Immature natural killer cell (primary cell): ENCODE data around the gene RBM45. TPM values are rescaled to one million over a fixed set of nuclear protein-coding genes. Genes with fewer than 3 reads are reported as not detected.

ENCODE experiments used
- DNase-seq, 3 donors: peaks; one replicate each; pipeline ENCODE4 v3.0.0; 2022; ENCODE audit warnings: mixed read lengths in 1 of 3
- H3K27ac Mint-ChIP-seq, 6 donors: one replicate each; pipeline ENCODE4 v1.8.0; 2020; ENCODE audit warnings: mixed read lengths in 6 of 6, mild to moderate bottlenecking in 5 of 6, inconsistent platforms in 4 of 6, moderate library complexity in 3 of 6
- H3K27me3 Mint-ChIP-seq, 3 donors: one replicate each; pipeline ENCODE4 v1.8.0; 2020 to 2021; ENCODE audit warnings: low read depth in 3 of 3, mild to moderate bottlenecking in 3 of 3, mixed read lengths in 3 of 3, moderate library complexity in 3 of 3, inconsistent platforms in 1 of 3
- H3K36me3 Mint-ChIP-seq, 3 donors: one replicate each; pipeline ENCODE4 v1.8.0; 2020; ENCODE audit warnings: mixed read lengths in 3 of 3, inconsistent platforms in 2 of 3, mild to moderate bottlenecking in 2 of 3
- H3K4me1 Mint-ChIP-seq, 2 donors: one replicate each; pipeline ENCODE4 v1.8.0; 2020; ENCODE audit warnings: inconsistent platforms in 2 of 2, mild to moderate bottlenecking in 2 of 2, mixed read lengths in 2 of 2, moderate library complexity in 1 of 2
- H3K4me3 Mint-ChIP-seq, 5 donors: one replicate each; pipeline ENCODE4 v1.8.0; 2020; ENCODE audit warnings: mild to moderate bottlenecking in 5 of 5, mixed read lengths in 5 of 5, inconsistent platforms in 3 of 5, moderate library complexity in 3 of 5
- H3K9me3 Mint-ChIP-seq, 6 donors: one replicate each; pipeline ENCODE4 v1.8.0; 2020; ENCODE audit warnings: mild to moderate bottlenecking in 6 of 6, mixed read lengths in 6 of 6, inconsistent platforms in 4 of 6, moderate library complexity in 3 of 6
- polyA plus RNA-seq, 3 donors: library from polyadenylated mRNA; unstranded; fragments of 300-500 nt; fragmentation: Illumina TruSeq; gene quantifications; one replicate each; pipeline ENCODE4 v1.2.3, GENCODE V29; 2021

The RBM45 gene, protein sequence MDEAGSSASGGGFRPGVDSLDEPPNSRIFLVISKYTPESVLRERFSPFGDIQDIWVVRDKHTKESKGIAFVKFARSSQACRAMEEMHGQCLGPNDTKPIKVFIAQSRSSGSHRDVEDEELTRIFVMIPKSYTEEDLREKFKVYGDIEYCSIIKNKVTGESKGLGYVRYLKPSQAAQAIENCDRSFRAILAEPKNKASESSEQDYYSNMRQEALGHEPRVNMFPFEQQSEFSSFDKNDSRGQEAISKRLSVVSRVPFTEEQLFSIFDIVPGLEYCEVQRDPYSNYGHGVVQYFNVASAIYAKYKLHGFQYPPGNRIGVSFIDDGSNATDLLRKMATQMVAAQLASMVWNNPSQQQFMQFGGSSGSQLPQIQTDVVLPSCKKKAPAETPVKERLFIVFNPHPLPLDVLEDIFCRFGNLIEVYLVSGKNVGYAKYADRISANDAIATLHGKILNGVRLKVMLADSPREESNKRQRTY
- 10 to 100 TPM in 1 of 3 donors, 1 to 10 TPM in 2; 4.4 to 10.6 (median 7.2) TPM for polyA plus RNA-seq

DNA sequence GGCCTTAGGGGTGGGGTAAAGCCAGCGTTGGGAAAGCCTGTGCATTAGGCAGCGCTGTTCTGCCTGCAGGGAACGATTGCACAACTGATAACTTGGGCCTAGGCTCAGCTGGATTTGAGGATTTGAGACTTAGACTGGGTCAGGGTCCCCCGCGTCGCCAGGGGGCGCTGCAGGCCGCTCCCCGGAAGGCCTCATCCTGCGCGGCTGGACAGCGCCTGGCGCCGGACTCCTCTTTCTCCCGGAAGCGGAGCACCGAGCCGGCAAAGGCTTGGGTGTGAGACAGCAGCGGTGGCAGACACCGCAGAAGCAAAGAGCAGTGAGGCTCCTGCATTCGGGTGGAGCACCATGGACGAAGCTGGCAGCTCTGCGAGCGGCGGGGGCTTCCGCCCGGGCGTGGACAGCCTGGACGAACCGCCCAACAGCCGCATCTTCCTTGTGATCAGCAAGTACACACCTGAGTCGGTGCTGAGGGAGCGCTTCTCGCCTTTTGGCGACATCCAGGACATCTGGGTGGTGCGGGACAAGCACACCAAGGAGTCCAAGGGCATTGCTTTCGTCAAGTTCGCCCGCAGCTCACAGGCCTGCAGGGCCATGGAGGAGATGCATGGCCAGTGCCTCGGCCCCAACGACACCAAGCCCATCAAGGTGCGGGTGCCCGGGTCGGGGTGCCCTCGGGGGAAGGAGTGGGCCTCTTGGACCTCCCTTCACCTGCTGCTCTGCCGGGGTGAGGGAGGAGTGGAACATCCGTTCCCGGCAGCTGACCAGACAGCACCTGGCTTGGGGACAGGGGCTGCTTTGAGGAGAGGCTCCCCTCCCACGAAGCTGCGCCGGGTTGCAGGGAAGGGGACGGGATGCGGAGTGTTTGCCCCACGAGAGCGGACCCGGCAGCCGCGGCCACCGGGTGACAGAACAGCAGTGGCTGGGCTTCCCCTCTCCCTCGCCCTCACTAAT, at the start of gene RBM45:
Gene RBM45 (plus strand): TSS at position 236 of the 951 bp plus-strand sequence. CDS start 110 bp downstream, at position 346.
- Mint-ChIP-seq H3K36me3 (peaks cover 0 to 4% (median 0%) of the 10 kb centered on the region in 3 donors), H3K9me3 (no peaks in the 10 kb centered on the region), H3K27me3 (peaks cover 0 to 4% (median 2%) of the 10 kb centered on the region in 3 donors), H3K27ac (peak within 1 kb of the TSS; percentile 87 to 96 (median 93)), H3K4me1 (peaks cover 27 to 35% of the 10 kb centered on the region in 2 donors), H3K4me3 (peak within 1 kb of the TSS; percentile 90 to 96 (median 92))
- peak; percentile 86 to 89 (median 87) for DNase-seq

DNA sequence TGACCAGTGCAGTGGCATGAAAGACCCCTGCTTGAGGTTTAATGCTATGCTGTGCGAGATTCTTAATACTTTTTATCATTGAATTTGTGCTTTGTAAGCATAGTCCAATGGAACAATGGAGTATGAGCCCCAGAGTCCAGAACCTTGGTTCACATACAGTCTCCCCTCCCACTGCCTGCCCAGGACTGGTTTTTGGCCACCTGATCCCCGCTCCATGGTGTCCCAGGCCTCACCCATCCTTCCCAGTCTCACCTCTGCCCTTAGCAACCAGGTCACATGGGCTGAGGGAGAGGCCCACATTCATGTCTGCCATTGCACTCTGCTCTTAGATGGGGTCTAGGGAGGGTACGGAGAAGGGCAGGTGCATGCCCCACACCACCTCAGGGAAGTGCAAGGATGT, 45.9 kb upstream of the RBM45 start:
- Mint-ChIP-seq H3K9me3 (no peaks in the 10 kb centered on the region), H3K27me3 (peaks cover 2 to 5% (median 5%) of the 10 kb centered on the region in 3 donors), H3K4me3 (no peak overlapping the region), H3K36me3 (no peaks in the 10 kb centered on the region), H3K27ac (no peak overlapping the region), H3K4me1 (no peaks in the 10 kb centered on the region)
- no peak for DNase-seq

DNA sequence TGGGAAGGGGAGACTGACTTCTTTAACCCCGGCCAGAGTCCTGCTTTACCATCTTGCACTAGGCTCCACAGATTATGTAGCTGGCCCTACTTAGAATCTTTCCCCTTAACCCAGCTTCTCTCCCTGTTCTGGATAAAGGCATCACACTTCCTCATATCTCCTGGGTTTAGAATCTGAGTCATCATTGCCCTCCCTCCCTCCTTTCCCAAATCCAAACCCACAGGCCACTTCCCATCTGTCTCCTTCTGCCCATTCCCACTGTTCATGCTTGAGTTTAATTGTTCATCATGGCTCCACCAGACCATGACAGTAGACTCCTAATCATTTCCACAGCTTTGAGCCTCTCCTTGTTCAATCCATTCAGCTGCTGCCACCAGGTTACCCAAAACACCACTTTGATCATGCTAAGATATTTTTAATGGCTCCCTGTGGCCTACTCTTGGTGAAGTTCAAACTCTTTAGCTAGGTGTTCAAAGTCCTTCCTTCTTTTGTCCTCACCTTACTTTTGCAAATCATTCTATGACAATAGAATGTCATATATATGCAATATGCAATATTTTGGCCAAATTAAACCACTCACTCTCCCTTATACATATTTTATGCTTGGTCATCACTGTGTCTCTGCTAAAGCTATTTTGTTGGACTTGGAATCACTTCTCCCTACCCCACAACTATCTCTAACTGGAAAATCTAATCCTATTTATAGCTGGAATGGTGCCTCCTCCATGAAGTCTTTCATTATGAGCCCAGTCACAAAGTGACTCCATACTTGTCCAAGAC, 45.2 kb upstream of the RBM45 start:
- peaks cover 2 to 5% (median 4%) of the 10 kb centered on the region in 3 donors for H3K27me3 Mint-ChIP-seq
- no peaks in the 10 kb centered on the region for H3K4me1 Mint-ChIP-seq
- no peak overlapping the region for H3K4me3 Mint-ChIP-seq
- no peak overlapping the region for H3K27ac Mint-ChIP-seq
- DNase-seq: no peak
- H3K36me3 Mint-ChIP-seq: no peaks in the 10 kb centered on the region
- no peaks in the 10 kb centered on the region for H3K9me3 Mint-ChIP-seq

DNA sequence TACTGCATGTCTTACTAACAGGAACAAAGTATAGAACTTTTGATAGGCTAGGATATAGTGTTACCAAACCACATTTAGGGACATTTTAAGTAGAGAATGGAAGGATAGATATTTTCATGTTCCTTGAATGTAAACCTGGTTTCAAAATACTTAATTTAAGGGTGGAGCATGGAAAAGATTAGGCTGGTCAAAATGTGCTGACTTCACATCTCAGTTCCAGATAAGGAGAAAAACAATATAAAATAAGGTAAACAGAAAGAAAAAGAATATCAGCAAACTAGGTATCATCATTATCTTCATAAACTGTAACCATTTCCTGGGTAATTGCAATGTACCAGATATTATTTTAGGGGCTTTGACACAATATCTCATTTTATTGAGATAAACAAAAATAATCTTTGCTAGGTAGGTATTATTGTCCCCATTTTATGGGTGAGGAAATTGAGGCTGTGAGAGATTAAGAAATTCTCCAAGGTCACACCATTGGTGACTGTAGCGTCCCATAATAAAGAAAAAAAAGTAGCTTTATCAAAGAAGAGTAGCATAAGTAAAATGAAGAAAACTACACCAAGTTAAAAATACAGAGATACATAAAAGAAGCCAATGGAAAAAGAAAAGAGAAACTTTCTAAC, 43.3 kb upstream of the RBM45 start:
- peaks cover 0 to 5% of the 10 kb centered on the region in 2 donors for H3K4me1 Mint-ChIP-seq
- H3K9me3 Mint-ChIP-seq: no peaks in the 10 kb centered on the region
- H3K4me3 Mint-ChIP-seq: no peak overlapping the region
- H3K27ac Mint-ChIP-seq: no peak overlapping the region
- no peak for DNase-seq
- H3K36me3 Mint-ChIP-seq: no peaks in the 10 kb centered on the region
- H3K27me3 Mint-ChIP-seq: peaks cover 5 to 6% (median 6%) of the 10 kb centered on the region in 3 donors

DNA sequence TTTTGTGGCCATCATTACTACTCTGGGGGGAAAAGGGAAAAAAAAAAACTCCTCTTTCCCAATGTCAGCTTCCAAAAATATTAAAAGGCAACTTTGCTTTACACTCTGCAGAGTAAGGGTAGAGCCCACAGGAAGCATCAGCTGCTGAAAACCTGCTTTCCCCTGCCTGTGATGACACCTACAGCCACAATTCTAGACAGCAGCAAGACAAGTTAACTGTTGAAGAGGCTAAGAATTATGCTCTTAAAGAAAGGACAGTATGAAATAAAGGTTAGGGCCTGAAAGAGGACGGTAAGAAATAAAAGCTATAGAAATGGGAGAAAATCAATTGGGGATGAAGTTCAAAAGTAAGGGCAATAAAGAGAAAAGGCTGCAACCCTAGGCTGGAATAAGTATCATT, 42.7 kb upstream of the RBM45 start:
- peaks cover 0 to 5% of the 10 kb centered on the region in 2 donors for H3K4me1 Mint-ChIP-seq
- no peaks in the 10 kb centered on the region for H3K36me3 Mint-ChIP-seq
- H3K4me3 Mint-ChIP-seq: no peak overlapping the region
- H3K27ac Mint-ChIP-seq: no peak overlapping the region
- peaks cover 5 to 11% (median 11%) of the 10 kb centered on the region in 3 donors for H3K27me3 Mint-ChIP-seq
- H3K9me3 Mint-ChIP-seq: no peaks in the 10 kb centered on the region
- DNase-seq: no peak

DNA sequence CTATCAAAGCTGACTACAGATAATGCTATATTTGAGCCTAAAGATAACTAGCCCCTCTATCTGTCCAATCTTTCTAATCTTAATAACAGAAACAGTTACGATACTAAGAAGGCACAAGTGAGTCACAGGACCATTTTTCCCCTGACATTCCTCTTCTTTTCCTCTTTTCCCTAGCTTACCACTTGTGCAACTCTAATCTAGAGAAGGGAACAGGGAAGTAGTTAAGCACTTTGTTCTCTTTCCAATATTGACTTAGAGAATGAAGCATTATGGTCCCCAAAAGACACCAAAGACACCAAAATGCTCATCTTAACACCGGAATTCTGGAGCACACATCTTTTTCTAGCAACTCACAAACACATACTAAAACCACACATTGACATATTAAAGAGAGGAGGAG, 41.4 kb upstream of the RBM45 start:
- no peak overlapping the region for H3K4me3 Mint-ChIP-seq
- no peaks in the 10 kb centered on the region for H3K9me3 Mint-ChIP-seq
- H3K27ac Mint-ChIP-seq: no peak overlapping the region
- H3K36me3 Mint-ChIP-seq: no peaks in the 10 kb centered on the region
- H3K27me3 Mint-ChIP-seq: peaks cover 9 to 16% (median 15%) of the 10 kb centered on the region in 3 donors
- DNase-seq: no peak
- H3K4me1 Mint-ChIP-seq: peaks cover 0 to 5% of the 10 kb centered on the region in 2 donors

DNA sequence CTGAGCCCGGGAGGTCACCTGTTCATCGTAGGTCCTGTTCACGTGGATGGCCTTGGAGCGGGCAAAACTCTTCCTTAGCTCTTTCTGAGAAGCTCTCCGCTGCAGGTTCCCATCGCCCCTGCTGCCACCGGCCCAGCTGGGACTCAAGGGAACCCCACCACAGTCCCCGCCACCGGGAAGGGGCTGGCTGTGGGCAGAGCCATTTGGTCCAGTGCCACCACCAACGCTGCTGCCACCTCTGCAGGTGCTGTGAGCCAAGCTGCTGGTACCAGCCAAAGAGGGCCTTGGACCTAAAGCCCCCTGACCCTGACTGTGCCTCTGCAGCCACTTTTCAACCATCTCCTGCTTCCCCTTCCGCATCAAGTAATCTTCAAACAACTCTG, 40.2 kb upstream of the RBM45 start:
- Mint-ChIP-seq H3K4me1 (peaks cover 0 to 5% of the 10 kb centered on the region in 2 donors), H3K36me3 (no peaks in the 10 kb centered on the region), H3K27ac (no peak overlapping the region), H3K4me3 (no peak overlapping the region), H3K9me3 (no peaks in the 10 kb centered on the region), H3K27me3 (peaks cover 9 to 16% (median 15%) of the 10 kb centered on the region in 3 donors)
- DNase-seq: no peak

DNA sequence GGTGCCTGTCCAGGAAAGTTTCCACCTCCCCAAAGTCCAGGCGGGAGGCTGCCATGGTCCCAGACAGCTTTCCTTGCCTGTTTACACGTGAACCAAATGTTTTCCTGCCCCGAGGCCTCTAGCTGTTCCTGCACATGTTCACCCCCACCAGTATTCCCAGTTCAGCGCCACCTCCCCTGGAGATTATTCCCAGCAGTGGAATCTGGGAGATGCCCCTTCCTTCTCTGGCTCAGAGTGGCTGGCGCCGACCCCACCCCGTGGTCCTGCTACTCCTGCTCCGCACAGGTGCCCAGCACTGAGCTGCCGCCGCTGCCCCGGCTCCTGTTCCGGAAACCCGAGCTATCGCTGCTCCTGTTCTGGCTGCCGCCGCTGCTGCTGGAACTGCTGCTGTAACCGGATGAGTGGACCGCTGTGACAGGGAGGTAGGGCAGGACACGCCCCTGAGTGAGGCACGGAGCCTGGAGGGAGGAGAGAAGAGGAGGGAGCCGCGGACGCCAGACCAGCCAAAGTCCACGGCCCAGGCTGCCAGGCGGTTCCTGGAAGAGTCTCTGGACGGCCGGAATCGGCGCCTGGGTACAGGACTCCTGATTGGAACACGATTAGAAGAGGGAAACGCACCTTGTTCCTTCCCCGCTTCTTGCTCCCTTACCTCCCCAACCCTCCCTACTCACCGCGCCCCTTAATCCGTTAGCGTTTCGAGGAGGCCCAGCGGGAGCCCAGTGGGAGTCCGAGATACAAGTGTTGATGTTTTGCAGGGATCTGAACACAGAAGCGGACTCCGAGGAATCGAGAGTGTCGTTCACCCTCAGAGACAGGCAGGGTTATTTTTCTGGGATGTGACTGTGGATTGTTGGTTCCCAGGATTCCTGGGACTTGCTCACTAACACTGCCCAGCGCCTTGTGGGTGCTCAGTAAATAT, 39.6 kb upstream of the RBM45 start, which contains the start of gene PDE11A:
Gene PDE11A (minus strand): TSS at position 395 of the 919 bp plus-strand sequence. CDS start 340 bp downstream, at position 55.
- Mint-ChIP-seq H3K4me3 (no peak within 1 kb of the TSS), H3K27me3 (peaks cover 9 to 16% (median 15%) of the 10 kb centered on the region in 3 donors), H3K27ac (no peak within 1 kb of the TSS), H3K4me1 (peaks cover 0 to 5% of the 10 kb centered on the region in 2 donors), H3K36me3 (no peaks in the 10 kb centered on the region), H3K9me3 (no peaks in the 10 kb centered on the region)
- no peak for DNase-seq

DNA sequence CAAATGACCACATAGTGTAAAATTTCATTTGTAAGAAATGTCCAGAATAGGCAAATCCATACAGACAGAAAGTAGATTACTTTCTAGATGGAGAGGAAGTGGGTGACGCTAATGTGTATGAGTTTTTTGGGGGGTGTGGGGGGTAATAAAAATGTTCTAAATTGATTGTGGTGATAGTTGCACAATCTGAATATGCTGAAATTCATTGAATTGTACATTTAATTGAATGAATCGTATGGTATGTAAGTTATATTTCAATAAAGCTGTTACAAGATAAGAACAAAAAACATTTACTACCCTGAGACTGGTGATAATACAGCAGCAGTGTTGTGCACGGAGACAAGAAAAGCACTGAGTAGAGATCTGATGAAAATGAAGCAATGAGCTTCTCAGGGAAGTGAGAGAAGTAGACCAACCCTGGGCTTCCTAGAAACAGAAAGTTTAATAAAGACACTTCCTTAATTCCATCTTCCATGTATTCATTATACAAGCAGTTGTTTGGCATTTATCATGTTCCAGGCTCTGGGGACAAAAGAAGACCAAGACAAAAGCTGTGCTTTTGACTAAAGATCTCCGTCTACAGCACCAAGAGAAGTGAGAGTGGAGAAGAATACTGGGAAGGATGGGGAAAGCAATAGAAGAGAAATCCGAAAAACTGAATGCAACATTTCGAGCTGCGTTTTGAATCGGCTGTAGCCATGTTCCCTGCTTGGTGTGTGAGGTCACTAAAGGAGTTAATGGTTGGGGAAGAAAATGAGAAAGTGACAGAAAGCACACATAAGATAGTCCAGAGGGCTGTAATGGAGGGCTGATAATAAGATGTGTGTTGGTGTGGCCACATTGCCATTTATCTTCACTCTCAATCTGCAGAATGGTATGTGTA, 37.9 kb upstream of the RBM45 start:
- H3K4me3 Mint-ChIP-seq: no peak overlapping the region
- H3K27me3 Mint-ChIP-seq: peaks cover 9 to 17% (median 15%) of the 10 kb centered on the region in 3 donors
- peaks cover 0 to 5% of the 10 kb centered on the region in 2 donors for H3K4me1 Mint-ChIP-seq

DNA sequence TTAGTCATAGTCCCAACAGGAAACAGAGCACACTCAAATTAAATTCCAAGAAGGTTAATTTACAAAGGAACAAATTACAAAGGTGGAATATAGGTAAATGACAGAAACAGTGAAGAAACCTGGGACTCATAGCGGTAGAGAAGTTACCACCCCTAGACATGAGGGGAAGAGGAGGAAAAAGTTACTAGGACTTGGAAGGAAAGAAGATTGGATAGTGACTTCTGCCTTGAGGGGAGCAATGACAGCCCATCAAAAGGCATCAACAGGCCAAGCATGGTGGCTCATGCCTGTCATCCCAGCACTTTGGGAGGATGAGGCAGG, 37.3 kb upstream of the RBM45 start:
- Mint-ChIP-seq H3K36me3 (no peaks in the 10 kb centered on the region), H3K4me3 (no peak overlapping the region), H3K4me1 (peaks cover 0 to 5% of the 10 kb centered on the region in 2 donors), H3K27me3 (peaks cover 9 to 17% (median 15%) of the 10 kb centered on the region in 3 donors), H3K9me3 (peaks cover 0 to 4% (median 0%) of the 10 kb centered on the region in 6 donors), H3K27ac (no peak overlapping the region)
- DNase-seq: no peak

More for the DNA sequence above, 37.9 kb upstream of the RBM45 start:
- Mint-ChIP-seq H3K36me3 (no peaks in the 10 kb centered on the region), H3K27ac (no peak overlapping the region), H3K9me3 (peaks cover 0 to 4% (median 0%) of the 10 kb centered on the region in 6 donors)
- DNase-seq: no peak

DNA sequence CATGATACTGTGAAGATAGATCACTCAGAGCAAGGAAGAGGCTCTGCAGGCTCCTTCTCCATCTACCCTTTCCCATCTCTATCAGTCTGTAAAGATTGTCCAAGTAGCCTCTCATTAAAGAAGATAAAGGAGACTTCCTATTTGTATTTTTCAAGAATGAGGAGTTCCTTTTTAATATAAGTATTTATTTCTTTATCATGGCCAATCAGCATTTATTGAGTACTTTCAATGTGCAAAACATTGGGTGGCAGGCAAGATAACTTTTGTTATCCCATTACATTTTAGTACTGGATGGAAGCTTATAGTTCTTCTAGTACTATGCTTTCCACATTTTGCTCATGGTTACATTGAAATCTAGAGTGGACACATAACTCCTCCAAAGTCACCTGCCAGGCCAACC, 36.1 kb upstream of the RBM45 start:
- Mint-ChIP-seq H3K27me3 (peaks cover 5 to 17% (median 15%) of the 10 kb centered on the region in 3 donors), H3K9me3 (peaks cover 0 to 4% (median 0%) of the 10 kb centered on the region in 6 donors), H3K27ac (no peak overlapping the region), H3K36me3 (no peaks in the 10 kb centered on the region), H3K4me1 (peaks cover 0 to 5% of the 10 kb centered on the region in 2 donors), H3K4me3 (no peak overlapping the region)
- DNase-seq: no peak
